Measurements from ENCODE around the gene DENND4C. TPM values are rescaled to one million over a fixed set of nuclear protein-coding genes. Genes with fewer than 3 reads are reported as not detected.

DENND4C gene
- total RNA-seq, 1 donor from 2014 or later: 37.9 TPM

DNA sequence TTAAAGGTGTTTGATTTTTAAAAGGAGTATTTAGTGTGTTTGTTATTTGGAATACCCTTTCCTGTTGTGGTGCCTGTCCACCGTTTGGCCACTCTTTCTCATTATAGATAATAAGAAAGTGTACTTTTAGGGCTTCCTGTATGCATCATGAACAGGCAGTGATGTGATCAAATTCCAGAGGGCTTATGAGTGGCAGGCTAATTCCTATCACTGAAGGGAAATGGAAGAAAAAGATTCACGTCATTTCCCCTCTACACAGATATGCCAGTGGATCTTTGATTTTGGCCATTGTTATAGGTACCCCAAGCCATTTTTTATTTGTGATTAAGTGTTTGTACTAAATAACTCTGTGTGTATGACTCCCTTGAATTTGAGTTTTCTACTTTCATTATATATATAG is 112.5 kb downstream of the DENND4C start:
- FAIRE-seq (no peak), DNase-seq (ENCODE audit: low read depth) (no peak)
- Histone ChIP-seq H3K36me3 (ENCODE audit: control insufficient read depth, insufficient read depth, low read length) (peaks cover 13% of the 10 kb centered on the region), H3K27me3 (ENCODE audit: control insufficient read depth, insufficient read depth, low read length) (no peaks in the 10 kb centered on the region), H3K4me3 (ENCODE audit: low read depth, low read length) (no peak overlapping the region)
- TF ChIP-seq, protein P1, sequence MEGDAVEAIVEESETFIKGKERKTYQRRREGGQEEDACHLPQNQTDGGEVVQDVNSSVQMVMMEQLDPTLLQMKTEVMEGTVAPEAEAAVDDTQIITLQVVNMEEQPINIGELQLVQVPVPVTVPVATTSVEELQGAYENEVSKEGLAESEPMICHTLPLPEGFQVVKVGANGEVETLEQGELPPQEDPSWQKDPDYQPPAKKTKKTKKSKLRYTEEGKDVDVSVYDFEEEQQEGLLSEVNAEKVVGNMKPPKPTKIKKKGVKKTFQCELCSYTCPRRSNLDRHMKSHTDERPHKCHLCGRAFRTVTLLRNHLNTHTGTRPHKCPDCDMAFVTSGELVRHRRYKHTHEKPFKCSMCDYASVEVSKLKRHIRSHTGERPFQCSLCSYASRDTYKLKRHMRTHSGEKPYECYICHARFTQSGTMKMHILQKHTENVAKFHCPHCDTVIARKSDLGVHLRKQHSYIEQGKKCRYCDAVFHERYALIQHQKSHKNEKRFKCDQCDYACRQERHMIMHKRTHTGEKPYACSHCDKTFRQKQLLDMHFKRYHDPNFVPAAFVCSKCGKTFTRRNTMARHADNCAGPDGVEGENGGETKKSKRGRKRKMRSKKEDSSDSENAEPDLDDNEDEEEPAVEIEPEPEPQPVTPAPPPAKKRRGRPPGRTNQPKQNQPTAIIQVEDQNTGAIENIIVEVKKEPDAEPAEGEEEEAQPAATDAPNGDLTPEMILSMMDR (IDR thresholded peaks at IDR 0.05; ENCODE audit: insufficient read depth, low read length, severe bottlenecking): no peak

DNA sequence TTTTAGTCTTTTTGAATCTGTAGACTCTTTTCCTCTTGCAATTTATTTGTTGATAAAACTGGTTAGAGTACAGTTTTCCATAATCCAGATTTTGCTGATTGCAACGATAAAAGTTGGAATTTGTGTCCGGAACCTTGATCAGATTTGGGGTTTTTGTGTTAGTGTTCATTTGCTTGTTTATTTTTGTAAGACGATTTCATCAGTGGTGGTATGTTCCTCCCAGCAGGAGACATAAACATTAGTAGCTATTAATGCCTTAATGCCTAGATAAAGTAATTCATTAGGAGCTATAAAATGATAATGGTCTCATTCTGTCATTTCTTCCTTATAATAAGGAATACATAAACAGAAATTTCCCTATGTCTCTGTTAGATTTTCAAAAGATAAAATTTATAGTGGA is 128.2 kb downstream of the DENND4C start:
- H3K27me3 ChIP-seq (ENCODE audit: control insufficient read depth, insufficient read depth, low read length): no peaks in the 10 kb centered on the region
- H3K4me3 ChIP-seq (ENCODE audit: low read depth, low read length): no peak overlapping the region
- H3K36me3 ChIP-seq (ENCODE audit: control insufficient read depth, insufficient read depth, low read length): peaks cover 9% of the 10 kb centered on the region
- FAIRE-seq: no peak
- DNase-seq (ENCODE audit: low read depth): no peak
- TF ChIP-seq, protein P1 (IDR thresholded peaks at IDR 0.05; ENCODE audit: insufficient read depth, low read length, severe bottlenecking): no peak

DNA sequence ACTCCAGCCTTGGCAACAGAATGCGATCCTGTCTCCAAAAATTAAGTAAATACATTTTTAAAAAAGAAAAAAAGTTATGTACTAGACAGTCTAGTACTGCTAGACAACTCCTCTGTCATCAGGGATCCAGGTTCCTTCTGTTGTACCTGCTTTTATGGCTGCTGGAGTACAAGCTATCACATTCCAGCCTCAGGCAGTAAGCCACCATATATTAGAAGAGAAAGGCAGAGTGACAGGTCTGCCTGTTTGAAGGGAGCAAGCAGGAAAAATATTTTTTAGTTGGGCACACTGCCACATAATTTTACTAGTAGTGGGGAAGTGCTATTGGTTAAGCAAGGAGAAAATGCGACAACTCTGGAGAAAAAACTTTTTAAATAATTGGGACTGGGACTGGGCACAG is 138.6 kb downstream of the DENND4C start:
- TF ChIP-seq, protein P1 (IDR thresholded peaks at IDR 0.05; ENCODE audit: insufficient read depth, low read length, severe bottlenecking): no peak
- no peak for FAIRE-seq
- Histone ChIP-seq H3K4me3 (ENCODE audit: low read depth, low read length) (no peak overlapping the region), H3K36me3 (ENCODE audit: control insufficient read depth, insufficient read depth, low read length) (no peaks in the 10 kb centered on the region), H3K27me3 (ENCODE audit: control insufficient read depth, insufficient read depth, low read length) (no peaks in the 10 kb centered on the region)
- DNase-seq (ENCODE audit: low read depth): no peak

DNA sequence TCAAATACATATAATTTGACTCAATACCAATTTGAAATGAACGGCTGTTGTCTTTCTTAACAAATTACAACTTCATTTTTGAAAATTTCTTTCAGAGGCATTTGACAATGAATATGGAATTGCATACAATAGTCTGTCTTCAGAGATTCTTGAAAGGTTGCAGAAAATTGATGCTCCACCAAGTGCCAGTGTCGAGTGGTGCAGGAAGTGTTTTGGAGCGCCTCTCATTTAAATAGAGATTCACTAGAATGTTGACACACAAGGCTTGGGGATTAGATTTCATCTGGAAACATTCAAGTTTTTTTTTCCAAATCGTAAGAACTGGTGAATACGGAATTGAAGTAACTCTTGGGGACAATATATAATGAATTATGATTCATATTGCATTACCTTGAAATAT is 141.4 kb downstream of the DENND4C start:
- DNase-seq (ENCODE audit: low read depth) (peak; percentile 16), FAIRE-seq (no peak)
- Histone ChIP-seq H3K36me3 (ENCODE audit: control insufficient read depth, insufficient read depth, low read length) (peaks cover 6% of the 10 kb centered on the region), H3K4me3 (ENCODE audit: low read depth, low read length) (no peak overlapping the region), H3K27me3 (ENCODE audit: control insufficient read depth, insufficient read depth, low read length) (no peaks in the 10 kb centered on the region)
- TF ChIP-seq, protein P1 (IDR thresholded peaks at IDR 0.05; ENCODE audit: insufficient read depth, low read length, severe bottlenecking): no peak

DNA sequence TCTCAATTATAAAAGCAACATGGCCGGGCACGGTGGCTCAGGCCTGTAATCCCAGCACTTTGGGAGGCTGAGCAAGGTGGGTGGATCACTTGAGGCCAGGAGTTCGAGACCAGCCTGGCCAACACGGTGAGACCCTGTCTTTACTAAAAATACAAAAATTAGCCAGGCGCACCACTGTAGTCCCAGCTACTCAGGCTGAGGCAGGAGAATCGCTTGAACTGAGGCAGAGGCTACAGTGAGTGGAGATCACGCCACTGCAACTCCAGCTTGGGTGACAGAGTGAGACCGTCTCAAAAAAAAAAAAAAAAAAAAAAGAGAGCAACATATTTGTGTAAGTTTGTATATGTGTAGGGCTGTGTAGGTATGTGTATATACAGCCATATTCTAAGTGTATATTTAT is 142.1 kb downstream of the DENND4C start:
- TF ChIP-seq, protein P1 (IDR thresholded peaks at IDR 0.05; ENCODE audit: insufficient read depth, low read length, severe bottlenecking): no peak
- DNase-seq (ENCODE audit: low read depth): no peak
- no peak overlapping the region for H3K4me3 ChIP-seq (ENCODE audit: low read depth, low read length)
- H3K36me3 ChIP-seq (ENCODE audit: control insufficient read depth, insufficient read depth, low read length): peaks cover 9% of the 10 kb centered on the region
- FAIRE-seq: no peak
- H3K27me3 ChIP-seq (ENCODE audit: control insufficient read depth, insufficient read depth, low read length): no peaks in the 10 kb centered on the region

DNA sequence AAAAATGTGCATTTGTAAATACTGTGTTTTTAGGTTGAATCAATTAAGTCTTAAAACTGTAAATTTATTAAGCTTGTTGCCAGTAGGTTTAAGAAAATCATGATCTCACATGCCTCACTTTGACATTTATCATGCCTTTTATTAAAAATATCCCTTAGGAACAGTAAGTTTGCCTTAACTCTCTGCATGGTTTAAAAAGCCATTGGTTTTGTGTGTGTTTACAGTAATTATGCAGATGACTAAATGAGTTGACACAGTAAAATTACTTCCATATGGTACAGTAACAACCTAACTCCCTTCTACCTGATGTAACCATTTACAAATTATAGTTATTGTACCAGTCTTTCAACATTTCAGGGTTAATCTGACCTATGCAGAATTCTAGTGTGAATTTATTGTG is 143.0 kb downstream of the DENND4C start:
- no peak for FAIRE-seq
- H3K27me3 ChIP-seq (ENCODE audit: control insufficient read depth, insufficient read depth, low read length): no peaks in the 10 kb centered on the region
- H3K36me3 ChIP-seq (ENCODE audit: control insufficient read depth, insufficient read depth, low read length): peaks cover 14% of the 10 kb centered on the region

More for the DNA sequence above, 143.0 kb downstream of the DENND4C start:
- TF ChIP-seq, protein P1 (IDR thresholded peaks at IDR 0.05; ENCODE audit: insufficient read depth, low read length, severe bottlenecking): no peak
- DNase-seq (ENCODE audit: low read depth): no peak
- no peak overlapping the region for H3K4me3 ChIP-seq (ENCODE audit: low read depth, low read length)

Measured in bronchial epithelial cell (primary cell).